ENCODE data around the gene LIMS2.

The LIMS2 gene

GRCh38 chr2:127658641-127659407 lies 16.5 kb downstream of the LIMS2 start:
- DNase-seq (ENCODE audit: low spot score), result no peak

- DNase-seq (ENCODE audit: low spot score), result no peak
Observed at GRCh38 chr2:127658146-127658545, 17.2 kb downstream of the LIMS2 start.

- no peak for DNase-seq (ENCODE audit: low spot score)
Observed at GRCh38 chr2:127657232-127657595, 18.1 kb downstream of the LIMS2 start.

- no peak for DNase-seq (ENCODE audit: low spot score)
Observed at GRCh38 chr2:127656569-127657231, 18.6 kb downstream of the LIMS2 start.

GRCh38 chr2:127655209-127656073 lies 19.9 kb downstream of the LIMS2 start:
- no peak for DNase-seq (ENCODE audit: low spot score)

GRCh38 chr2:127654838-127655175 lies 20.5 kb downstream of the LIMS2 start:
- DNase-seq (ENCODE audit: low spot score), result no peak

- no peak for DNase-seq (ENCODE audit: low spot score)
Observed at GRCh38 chr2:127654084-127654837, 21.1 kb downstream of the LIMS2 start.

GRCh38 chr2:127653421-127654083 lies 21.8 kb downstream of the LIMS2 start:
- DNase-seq (ENCODE audit: low spot score), result no peak

GRCh38 chr2:127652786-127653357 lies 22.5 kb downstream of the LIMS2 start:
- no peak for DNase-seq (ENCODE audit: low spot score)

GRCh38 chr2:127651971-127652550 lies 23.3 kb downstream of the LIMS2 start:
- DNase-seq (ENCODE audit: low spot score), result peak; percentile 84

- no peak for DNase-seq (ENCODE audit: low spot score)
Observed at GRCh38 chr2:127651381-127651809, 23.9 kb downstream of the LIMS2 start.

- DNase-seq (ENCODE audit: low spot score), result no peak
Observed at GRCh38 chr2:127650785-127651380, 24.4 kb downstream of the LIMS2 start.

GRCh38 chr2:127650041-127650784 lies 25.1 kb downstream of the LIMS2 start:
- no peak for DNase-seq (ENCODE audit: low spot score)

- peak; percentile 87 for DNase-seq (ENCODE audit: low spot score)
Observed at GRCh38 chr2:127649684-127650040, 25.7 kb downstream of the LIMS2 start.

GRCh38 chr2:127649100-127649611 lies 26.2 kb downstream of the LIMS2 start:
- peak; percentile 60 for DNase-seq (ENCODE audit: low spot score)

GRCh38 chr2:127648321-127648720 lies 27.0 kb downstream of the LIMS2 start:
- no peak for DNase-seq (ENCODE audit: low spot score)

- DNase-seq (ENCODE audit: low spot score), result no peak
Observed at GRCh38 chr2:127647242-127648190, 27.8 kb downstream of the LIMS2 start.

All from Ammon's horn (tissue), 1 donor.